Fibroblast of lung (primary cell): ENCODE measurements around the gene DISP2. TPM values are rescaled to one million over a fixed set of nuclear protein-coding genes. Genes with fewer than 3 reads are reported as not detected.

Experiments used
- DNase-seq, 2 donors: peaks; one replicate each; pipeline versions ENCODE4 v3.0.0 to v3.0.0-alpha.2; 2010; ENCODE audit warnings: low read depth in 2 of 2
- H2AFZ ChIP-seq: 2 replicates; pipeline ENCODE4 v1.5.1; 2012; ENCODE audit warnings: low read length, control low read depth, inconsistent platforms
- H3K27ac ChIP-seq: 2 replicates; pipeline ENCODE4 v1.5.1; 2011; ENCODE audit warnings: low read length, control low read depth; ENCODE audit not compliant: insufficient read depth
- H3K27me3 ChIP-seq: 2 replicates; pipeline ENCODE4 v1.5.1; 2011; ENCODE audit warnings: mild to moderate bottlenecking, low read length; ENCODE audit not compliant: control insufficient read depth, insufficient read depth
- H3K36me3 ChIP-seq: 2 replicates; pipeline ENCODE4 v1.5.1; 2011; ENCODE audit warnings: low read length; ENCODE audit not compliant: control insufficient read depth, insufficient read depth
- H3K4me1 ChIP-seq: 2 replicates; pipeline ENCODE4 v1.5.1; 2011; ENCODE audit warnings: low read length; ENCODE audit not compliant: control insufficient read depth, insufficient read depth; ENCODE audit errors: extremely low read depth
- H3K4me2 ChIP-seq: 2 replicates; pipeline ENCODE4 v1.5.1; 2011; ENCODE audit warnings: low read length, control low read depth; ENCODE audit not compliant: insufficient read depth; ENCODE audit errors: extremely low read depth
- H3K4me3 ChIP-seq, 4 experiments: fragments of 200-600 bp in 1 of 4; sonication (generic) in 1 of 4; replicated peaks in 1 of 4; 2 replicates each; pipeline ENCODE4 v1.5.1; 2011 to 2016; ENCODE audit warnings: low read length in 4 of 4, low read depth in 3 of 4, mild to moderate bottlenecking in 3 of 4, control low read depth in 2 of 4, inconsistent platforms in 1 of 4, mixed read lengths in 1 of 4; ENCODE audit not compliant: insufficient read depth in 1 of 4; ENCODE audit errors: control extremely low read depth in 1 of 4
- H3K79me2 ChIP-seq: 2 replicates; pipeline ENCODE4 v1.5.1; 2012; ENCODE audit warnings: mild to moderate bottlenecking, low read length, inconsistent platforms; ENCODE audit not compliant: control insufficient read depth, insufficient read depth
- H3K9ac ChIP-seq: 2 replicates; pipeline ENCODE4 v1.5.1; 2011; ENCODE audit warnings: mild to moderate bottlenecking, low read length, control low read depth; ENCODE audit not compliant: insufficient read depth
- H3K9me3 ChIP-seq: 2 replicates; pipeline ENCODE4 v1.5.1; 2012; ENCODE audit warnings: low read depth, low read length; ENCODE audit not compliant: control insufficient read depth, insufficient read depth
- H4K20me1 ChIP-seq: 2 replicates; pipeline ENCODE4 v1.5.1; 2011; ENCODE audit warnings: low read length; ENCODE audit not compliant: control insufficient read depth, insufficient read depth; ENCODE audit errors: extremely low read depth
- CTCF ChIP-seq, 2 donors: IDR thresholded peaks in 1 of 2; conservative IDR thresholded peaks in 1 of 2; 1 replicate in 1 of 2; 2 replicates in 1 of 2; pipeline ENCODE4 v1.5.1; 2011 to 2012; ENCODE audit warnings: low read length in 2 of 2, control low read depth in 1 of 2, inconsistent platforms in 1 of 2, low read depth in 1 of 2, mild to moderate bottlenecking in 1 of 2
- EZH2 ChIP-seq: IDR thresholded peaks from 2 replicates; pipeline ENCODE4 v1.5.1; 2012; ENCODE audit warnings: low read length, control low read depth, mild to moderate bottlenecking; ENCODE audit errors: missing control alignments
- polyA plus RNA-seq, 2 donors: library from polyadenylated mRNA; depleted of rRNA in 1 of 2; stranded (reverse) in 1 of 2; unstranded in 1 of 2; fragments of >200 nt; gene quantifications; 2 replicates each; pipeline ENCODE4 v1.2.1, GENCODE V29; 2011 to 2012; ENCODE audit warnings: missing spikeins in 1 of 2
- total RNA-seq: library from RNA; depleted of rRNA; stranded (reverse); fragments of >200 nt; gene quantifications from 2 replicates; pipeline ENCODE4 v1.2.1, GENCODE V29; 2014

DISP2 gene
- total and polyA plus RNA-seq, 2 donors (not counting 1 experiment from before 2014, with no cell fraction given) = under 0.01 to 0.11 TPM

- no peaks in the 10 kb centered on the region for H3K79me2 ChIP-seq
- H4K20me1 ChIP-seq = no peaks in the 10 kb centered on the region
- no peak overlapping the region for H3K4me2 ChIP-seq
- DNase-seq = peak in 1 of 2 donors; percentile 42
- no peak overlapping the region for H2AFZ ChIP-seq
- H3K27me3 ChIP-seq = peaks cover 29% of the 10 kb centered on the region
- H3K27ac ChIP-seq = no peak overlapping the region
- no peak overlapping the region for H3K4me3 ChIP-seq
- no peaks in the 10 kb centered on the region for H3K36me3 ChIP-seq
- no peak for TF ChIP-seq EZH2
- peak; percentile 58 to 83 for TF ChIP-seq CTCF (conservative IDR thresholded peaks at IDR 0.05 in 1 of 2, IDR thresholded peaks at IDR 0.05 in 1 of 2; ENCODE audit: low read depth in 1 of 2, low read length in 2 of 2)
- peaks cover 2% of the 10 kb centered on the region for H3K4me1 ChIP-seq
- no peak overlapping the region for H3K9ac ChIP-seq
- H3K9me3 ChIP-seq = no peaks in the 10 kb centered on the region
These were observed 47.7 kb upstream of the DISP2 start for GRCh38 chr15:40310001-40310959.

- Histone ChIP-seq H3K27me3 (peaks cover 24% of the 10 kb centered on the region), H3K36me3 (no peaks in the 10 kb centered on the region), H3K4me1 (peaks cover 2% of the 10 kb centered on the region), H3K9ac (no peak overlapping the region), H3K4me3 (no peak overlapping the region), H3K27ac (no peak overlapping the region), H2AFZ (no peak overlapping the region), H3K9me3 (no peaks in the 10 kb centered on the region), H3K79me2 (no peaks in the 10 kb centered on the region), H3K4me2 (no peak overlapping the region), H4K20me1 (no peaks in the 10 kb centered on the region)
- TF ChIP-seq CTCF (conservative IDR thresholded peaks at IDR 0.05 in 1 of 2, IDR thresholded peaks at IDR 0.05 in 1 of 2; ENCODE audit: low read depth in 1 of 2, low read length in 2 of 2) (no peak), EZH2 (no peak)
- DNase-seq = no peak
These were observed 47.0 kb upstream of the DISP2 start for GRCh38 chr15:40310993-40311392.

- H3K4me3 ChIP-seq = no peak overlapping the region
- H3K27ac ChIP-seq = no peak overlapping the region
- H3K9me3 ChIP-seq = no peaks in the 10 kb centered on the region
- H3K27me3 ChIP-seq = peaks cover 20% of the 10 kb centered on the region
- H2AFZ ChIP-seq = no peak overlapping the region
- no peak overlapping the region for H3K4me2 ChIP-seq
- no peak for DNase-seq
- H4K20me1 ChIP-seq = no peaks in the 10 kb centered on the region
- peaks cover 2% of the 10 kb centered on the region for H3K4me1 ChIP-seq
- H3K79me2 ChIP-seq = no peaks in the 10 kb centered on the region
- TF ChIP-seq CTCF (conservative IDR thresholded peaks at IDR 0.05 in 1 of 2, IDR thresholded peaks at IDR 0.05 in 1 of 2; ENCODE audit: low read depth in 1 of 2, low read length in 2 of 2) = no peak
- no peak for TF ChIP-seq EZH2
- H3K9ac ChIP-seq = no peak overlapping the region
- no peaks in the 10 kb centered on the region for H3K36me3 ChIP-seq
These were observed 45.5 kb upstream of the DISP2 start for GRCh38 chr15:40312370-40313158.
